Astrocyte (in vitro differentiated cells and primary cell): ENCODE data around the gene DYNLT2.

ENCODE experiments used
- CTCF ChIP-seq: IDR thresholded peaks from 2 replicates; pipeline ENCODE4 v1.5.1; 2011; ENCODE audit warnings: low read depth, mild to moderate bottlenecking, inconsistent platforms, low read length, moderate library complexity; ENCODE audit not compliant: insufficient read depth
- EZH2 ChIP-seq: IDR thresholded peaks from 2 replicates; pipeline ENCODE4 v1.6.1; 2012; ENCODE audit warnings: mild to moderate bottlenecking, low read length, inconsistent platforms; ENCODE audit not compliant: insufficient read depth

- TF ChIP-seq EZH2 (no peak), CTCF (no peak)
Observed at GRCh38 chr6:169707772-169708171, 43.6 kb downstream of the DYNLT2 start.
